Measurements from ENCODE around the gene CEP57.

Gene CEP57

GRCh38 chr11:95790123-95790932 lies at the start of gene CEP57:
CEP57 (plus strand) TSS chr11:95790498; CDS start chr11:95790699, 201 bp downstream.
- peak; percentile 97 to 98 for DNase-seq (ENCODE audit: low read depth in 2 of 2)

GRCh38 chr11:95750101-95750500 lies 40.2 kb upstream of the CEP57 start:
- no peak for DNase-seq (ENCODE audit: low read depth in 2 of 2)

GRCh38 chr11:95751515-95751914 lies 38.8 kb upstream of the CEP57 start:
- DNase-seq (ENCODE audit: low read depth in 2 of 2), result no peak

- no peak for DNase-seq (ENCODE audit: low read depth in 2 of 2)
Observed at GRCh38 chr11:95760941-95761340, 29.4 kb upstream of the CEP57 start.

GRCh38 chr11:95762534-95762933 lies 27.8 kb upstream of the CEP57 start:
- DNase-seq (ENCODE audit: low read depth in 2 of 2), result peak; percentile 26 to 27

GRCh38 chr11:95764267-95764898 lies 25.9 kb upstream of the CEP57 start:
- peak; percentile 28 to 29 for DNase-seq (ENCODE audit: low read depth in 2 of 2)

GRCh38 chr11:95766701-95767100 lies 23.6 kb upstream of the CEP57 start:
- DNase-seq (ENCODE audit: low read depth in 2 of 2), result no peak

GRCh38 chr11:95767498-95767897 lies 22.8 kb upstream of the CEP57 start:
- peak in 1 of 2 experiments; percentile 33 for DNase-seq (ENCODE audit: low read depth in 2 of 2)

GRCh38 chr11:95768521-95768920 lies 21.8 kb upstream of the CEP57 start:
- no peak for DNase-seq (ENCODE audit: low read depth in 2 of 2)

- no peak for DNase-seq (ENCODE audit: low read depth in 2 of 2)
Observed at GRCh38 chr11:95776859-95777258, 13.4 kb upstream of the CEP57 start.

- DNase-seq (ENCODE audit: low read depth in 2 of 2), result no peak
Observed at GRCh38 chr11:95778699-95779098, 11.6 kb upstream of the CEP57 start.

GRCh38 chr11:95780544-95780943 lies 9.8 kb upstream of the CEP57 start:
- no peak for DNase-seq (ENCODE audit: low read depth in 2 of 2)

GRCh38 chr11:95788921-95789505 lies 1.3 kb upstream of the CEP57 start:
- no peak for DNase-seq (ENCODE audit: low read depth in 2 of 2)

GRCh38 chr11:95789506-95790122 lies 684 bp upstream of the CEP57 start, which contains the start of gene FAM76B:
FAM76B (minus strand) TSS chr11:95789782; CDS start chr11:95789478, 304 bp downstream.
- DNase-seq (ENCODE audit: low read depth in 2 of 2), result peak; percentile 99

GRCh38 chr11:95790933-95791708 lies 823 bp downstream of the CEP57 start:
- no peak for DNase-seq (ENCODE audit: low read depth in 2 of 2)

GRCh38 chr11:95791709-95792033 lies 1.4 kb downstream of the CEP57 start:
- DNase-seq (ENCODE audit: low read depth in 2 of 2), result no peak

GRCh38 chr11:95792200-95792599 lies 1.9 kb downstream of the CEP57 start:
- DNase-seq (ENCODE audit: low read depth in 2 of 2), result no peak

GRCh38 chr11:95792700-95793099 lies 2.4 kb downstream of the CEP57 start:
- no peak for DNase-seq (ENCODE audit: low read depth in 2 of 2)

GRCh38 chr11:95793116-95793515 lies 2.8 kb downstream of the CEP57 start:
- no peak for DNase-seq (ENCODE audit: low read depth in 2 of 2)

GRCh38 chr11:95794086-95794485 lies 3.8 kb downstream of the CEP57 start:
- DNase-seq (ENCODE audit: low read depth in 2 of 2), result no peak

- no peak for DNase-seq (ENCODE audit: low read depth in 2 of 2)
Observed at GRCh38 chr11:95795627-95796295, 5.5 kb downstream of the CEP57 start.
